Muscle of leg (tissue), 16 donors: ENCODE measurements around the gene LHPP. TPM values are rescaled to one million over a fixed set of nuclear protein-coding genes. Genes with fewer than 3 reads are reported as not detected.
A peak's percentile ranks its signal among the peaks of the same experiment; 100 is the strongest.

ENCODE experiments used
- DNase-seq: peaks from one replicate; pipeline ENCODE4 v3.0.0; 2013
- H3K27ac ChIP-seq: one replicate; pipeline ENCODE4 v1.5.1; 2013; ENCODE audit warnings: mild to moderate bottlenecking, low read length, control low read depth
- H3K27me3 ChIP-seq: one replicate; pipeline ENCODE4 v1.6.1; 2013; ENCODE audit warnings: low read length; ENCODE audit not compliant: control insufficient read depth, insufficient read depth
- H3K36me3 ChIP-seq: one replicate; pipeline ENCODE4 v1.6.1; 2013; ENCODE audit warnings: low read length; ENCODE audit not compliant: control insufficient read depth, insufficient read depth
- H3K4me1 ChIP-seq: one replicate; pipeline ENCODE4 v1.6.1; 2013; ENCODE audit warnings: low read length; ENCODE audit not compliant: control insufficient read depth, insufficient read depth
- H3K4me3 ChIP-seq: one replicate; pipeline ENCODE4 v1.5.1; 2013; ENCODE audit warnings: low read length, control low read depth
- H3K9me3 ChIP-seq: replicated peaks from 2 replicates; pipeline ENCODE4 v1.6.1; 2013; ENCODE audit warnings: low read depth, low read length; ENCODE audit not compliant: control insufficient read depth
- WGBS: methylation state at CpG from one replicate; pipeline ENCODE4 v1.1.5; 2013; ENCODE audit warnings: missing lambda C conversion rate; ENCODE audit not compliant: insufficient coverage; 5-methylcytosine and 5-hydroxymethylcytosine counted together
- long read RNA-seq, 11 donors: transcript quantifications; one replicate each; lab custom pipeline, GENCODE V29; 2026
- polyA plus RNA-seq, 8 donors: library from polyadenylated mRNA; unstranded; fragments of 120-200 nt; gene quantifications; one replicate each; pipeline versions ENCODE4 v1.2.1 to v1.2.3, GENCODE V29; 2013; ENCODE audit warnings: inconsistent platforms in 1 of 8, low replicate concordance in 1 of 8; ENCODE audit not compliant: insufficient read length in 8 of 8, insufficient read depth in 1 of 8
- total RNA-seq: library from RNA; stranded (reverse); fragments of 120-200 nt; gene quantifications from one replicate; pipeline ENCODE4 v1.2.4, GENCODE V29; 2013

The LHPP gene
- total RNA-seq (2.9 TPM), polyA plus RNA-seq (1 to 10 TPM; 6.6 to 9.9 (median 8.2) TPM)
- long read RNA-seq, donor 1, partial matches to known transcripts: 0 of 2 reads
- long read RNA-seq, donor 1, other reads (novel, unspliced or antisense): 0 of 2 reads
- long read RNA-seq, donor 2, partial matches to known transcripts: 0 of 1 reads
- long read RNA-seq, donor 2, other reads (novel, unspliced or antisense): 0 of 1 reads
- long read RNA-seq, donor 3, partial matches to known transcripts: 5 of 9 reads
- long read RNA-seq, donor 3, other reads (novel, unspliced or antisense): 0 of 9 reads
- long read RNA-seq, donor 4, partial matches to known transcripts: 0 of 4 reads
- long read RNA-seq, donor 4, other reads (novel, unspliced or antisense): 0 of 4 reads
- long read RNA-seq, donor 5, partial matches to known transcripts: 6 of 11 reads
- long read RNA-seq, donor 5, other reads (novel, unspliced or antisense): 0 of 11 reads
- long read RNA-seq, donor 6, partial matches to known transcripts: 0 of 3 reads
- long read RNA-seq, donor 6, other reads (novel, unspliced or antisense): 0 of 3 reads
- long read RNA-seq, donor 7, transcript LHPP-202 (7 exons, 1,622 nt): major isoform, 5 of 7 reads
- long read RNA-seq, donor 7, partial matches to known transcripts: 0 of 7 reads
- long read RNA-seq, donor 7, other reads (novel, unspliced or antisense): 0 of 7 reads
- long read RNA-seq, donor 8, partial matches to known transcripts: 0 of 3 reads
- long read RNA-seq, donor 8, other reads (novel, unspliced or antisense): 0 of 3 reads
- long read RNA-seq, donor 9, partial matches to known transcripts: 0 of 1 reads
- long read RNA-seq, donor 9, other reads (novel, unspliced or antisense): 0 of 1 reads
- long read RNA-seq, donor 10, partial matches to known transcripts: 0 of 1 reads
- long read RNA-seq, donor 10, other reads (novel, unspliced or antisense): 0 of 1 reads
- long read RNA-seq, donor 11, partial matches to known transcripts: 0 of 3 reads
- long read RNA-seq, donor 11, other reads (novel, unspliced or antisense): 0 of 3 reads

GRCh38 chr10:124461642-124462347 lies at the start of gene LHPP:
LHPP (plus strand) TSS chr10:124461823; CDS start chr10:124461863, 40 bp downstream.
- Histone ChIP-seq H3K36me3 (peaks cover 2% of the 10 kb centered on the region), H3K4me3 (peak within 1 kb of the TSS; percentile 54), H3K27ac (peak within 1 kb of the TSS; percentile 13), H3K4me1 (peaks cover 3% of the 10 kb centered on the region), H3K9me3 (no peaks in the 10 kb centered on the region), H3K27me3 (peaks cover 6% of the 10 kb centered on the region)
- WGBS: under 1% methylated on average over 78 of the region's 81 CpGs
- peak; percentile 92 for DNase-seq

- Histone ChIP-seq H3K27me3 (no peaks in the 10 kb centered on the region), H3K36me3 (peaks cover 17% of the 10 kb centered on the region), H3K4me1 (peaks cover 17% of the 10 kb centered on the region), H3K27ac (peak overlapping the region; percentile 52), H3K9me3 (no peaks in the 10 kb centered on the region), H3K4me3 (no peak overlapping the region)
- 20% methylated on average over 2 of the region's 4 CpGs for WGBS
- peak; percentile 59 for DNase-seq
Observed at GRCh38 chr10:124414076-124414475, 47.5 kb upstream of the LHPP start.

GRCh38 chr10:124415210-124415609 lies 46.4 kb upstream of the LHPP start:
- Histone ChIP-seq H3K36me3 (peaks cover 15% of the 10 kb centered on the region), H3K9me3 (no peaks in the 10 kb centered on the region), H3K4me1 (peaks cover 21% of the 10 kb centered on the region), H3K27me3 (peaks cover 9% of the 10 kb centered on the region), H3K27ac (no peak overlapping the region), H3K4me3 (no peak overlapping the region)
- peak; percentile 39 for DNase-seq
- no CpG with 5 or more reads among the region's 2 CpGs for WGBS

GRCh38 chr10:124416733-124417132 lies 44.9 kb upstream of the LHPP start:
- Histone ChIP-seq H3K4me1 (peaks cover 21% of the 10 kb centered on the region), H3K4me3 (no peak overlapping the region), H3K9me3 (no peaks in the 10 kb centered on the region), H3K27ac (peak overlapping the region; percentile 42), H3K27me3 (peaks cover 21% of the 10 kb centered on the region), H3K36me3 (peaks cover 3% of the 10 kb centered on the region)
- DNase-seq: peak; percentile 81
- no CpG with 5 or more reads among the region's 6 CpGs for WGBS

GRCh38 chr10:124417895-124418725 lies 43.5 kb upstream of the LHPP start:
- peaks cover 29% of the 10 kb centered on the region for H3K27me3 ChIP-seq
- peak; percentile 82 for DNase-seq
- no peaks in the 10 kb centered on the region for H3K9me3 ChIP-seq
- WGBS: 2% methylated on average over 55 of the region's 64 CpGs
- H3K4me3 ChIP-seq: peak overlapping the region; percentile 78
- no peaks in the 10 kb centered on the region for H3K36me3 ChIP-seq
- H3K4me1 ChIP-seq: peaks cover 21% of the 10 kb centered on the region
- peak overlapping the region; percentile 86 for H3K27ac ChIP-seq

- Histone ChIP-seq H3K9me3 (no peaks in the 10 kb centered on the region), H3K27me3 (peaks cover 29% of the 10 kb centered on the region), H3K4me3 (peak within 1 kb of the TSS; percentile 78), H3K4me1 (peaks cover 21% of the 10 kb centered on the region), H3K36me3 (no peaks in the 10 kb centered on the region), H3K27ac (peak within 1 kb of the TSS; percentile 86)
- DNase-seq: peak; percentile 99
- 2% methylated on average over 70 of the region's 70 CpGs for WGBS
Observed at GRCh38 chr10:124418726-124419501, 42.7 kb upstream of the LHPP start, which contains the start of gene OAT. OAT (minus strand) TSS chr10:124418923; CDS start chr10:124412171, 6,752 bp downstream.

GRCh38 chr10:124419635-124420034 lies 42.0 kb upstream of the LHPP start:
- no peak for DNase-seq
- H3K36me3 ChIP-seq: no peaks in the 10 kb centered on the region
- WGBS: 80% methylated on average over 1 of the region's 10 CpGs
- H3K4me1 ChIP-seq: peaks cover 20% of the 10 kb centered on the region
- H3K27ac ChIP-seq: no peak overlapping the region
- H3K4me3 ChIP-seq: no peak overlapping the region
- no peaks in the 10 kb centered on the region for H3K9me3 ChIP-seq
- H3K27me3 ChIP-seq: peaks cover 34% of the 10 kb centered on the region

- peak; percentile 16 for DNase-seq
- no peaks in the 10 kb centered on the region for H3K9me3 ChIP-seq
- WGBS: no CpG with 5 or more reads among the region's 1 CpG
- no peak overlapping the region for H3K27ac ChIP-seq
- H3K36me3 ChIP-seq: no peaks in the 10 kb centered on the region
- peaks cover 16% of the 10 kb centered on the region for H3K4me1 ChIP-seq
- peaks cover 36% of the 10 kb centered on the region for H3K27me3 ChIP-seq
- H3K4me3 ChIP-seq: no peak overlapping the region
Observed at GRCh38 chr10:124420254-124420653, 41.4 kb upstream of the LHPP start.
